ENCODE data around the gene CCHCR1.

The CCHCR1 gene

GRCh38 chr6:31122791-31123706, 34.6 kb downstream of the CCHCR1 start:
- TF ChIP-seq CTCF (IDR thresholded peaks at IDR 0.05; ENCODE audit: extremely low read depth, insufficient read depth, missing control alignments), result no peak
- no peak for DNase-seq (ENCODE audit: low spot score)
- in situ Hi-C loops (cut with MboI; ENCODE audit: low pct_unique_long_range_greater_than_20kb, low sequenced_read_pairs, unreplicated experiment), result no loop called here

- no peak for DNase-seq (ENCODE audit: low spot score)
- in situ Hi-C loops (cut with MboI; ENCODE audit: low pct_unique_long_range_greater_than_20kb, low sequenced_read_pairs, unreplicated experiment), result no loop called here
- no peak for TF ChIP-seq CTCF (IDR thresholded peaks at IDR 0.05; ENCODE audit: extremely low read depth, insufficient read depth, missing control alignments)
Observed at GRCh38 chr6:31121131-31121790, 36.3 kb downstream of the CCHCR1 start.

- in situ Hi-C loops (cut with MboI; ENCODE audit: low pct_unique_long_range_greater_than_20kb, low sequenced_read_pairs, unreplicated experiment), result no loop called here
- no peak for TF ChIP-seq CTCF (IDR thresholded peaks at IDR 0.05; ENCODE audit: extremely low read depth, insufficient read depth, missing control alignments)
- no peak for DNase-seq (ENCODE audit: low spot score)
Observed at GRCh38 chr6:31120151-31120915, 37.3 kb downstream of the CCHCR1 start, which contains the start of gene CDSN. Gene CDSN (minus strand): TSS chr6:31120446. CDS start chr6:31120419, 27 bp downstream.

GRCh38 chr6:31118178-31118577, 39.4 kb downstream of the CCHCR1 start:
- in situ Hi-C loops (cut with MboI; ENCODE audit: low pct_unique_long_range_greater_than_20kb, low sequenced_read_pairs, unreplicated experiment), result no loop called here
- DNase-seq (ENCODE audit: low spot score), result no peak
- no peak for TF ChIP-seq CTCF (IDR thresholded peaks at IDR 0.05; ENCODE audit: extremely low read depth, insufficient read depth, missing control alignments)

GRCh38 chr6:31116661-31117385, 40.8 kb downstream of the CCHCR1 start:
- TF ChIP-seq CTCF (IDR thresholded peaks at IDR 0.05; ENCODE audit: extremely low read depth, insufficient read depth, missing control alignments), result no peak
- in situ Hi-C loops (cut with MboI; ENCODE audit: low pct_unique_long_range_greater_than_20kb, low sequenced_read_pairs, unreplicated experiment), result no loop called here
- no peak for DNase-seq (ENCODE audit: low spot score)

Measured in GM13977 (cell line).